Adrenal gland (tissue), 12 donors: Measurements from ENCODE around the gene SYNJ2. TPM values are rescaled to one million over a fixed set of nuclear protein-coding genes. Genes with fewer than 3 reads are reported as not detected.
"Not testable (repeated sequence)": the region's sequence is repeated elsewhere in the genome, so short reads cannot be mapped to it uniquely, and the experiment has no call there.

Source experiments
- DNase-seq, 7 donors: peaks; one replicate each; pipeline ENCODE4 v3.0.0-alpha.2; 2019 to 2020
- H3K27ac ChIP-seq, 5 donors: fragments of 200-600 bp; sonication (generic) in 4 of 5; 1 replicate in 3 of 5; 2 replicates in 2 of 5; pipeline versions ENCODE4 v1.5.1 to v1.8.0; 2016 to 2020; ENCODE audit warnings: mild to moderate bottlenecking in 1 of 5
- H3K27me3 ChIP-seq: fragments of 200-600 bp; 2 replicates; pipeline ENCODE4 v1.8.0; 2021
- H3K36me3 ChIP-seq, 2 donors: fragments of 200-600 bp; replicated peaks in 1 of 2; 1 replicate in 1 of 2; 2 replicates in 1 of 2; pipeline versions ENCODE4 v1.5.1 to v1.8.0; 2018 to 2022
- H3K4me1 ChIP-seq, 2 donors: fragments of 200-600 bp; replicated peaks in 1 of 2; 1 replicate in 1 of 2; 2 replicates in 1 of 2; pipeline versions ENCODE4 v1.5.1 to v1.8.0; 2018 to 2021
- H3K4me3 ChIP-seq, 4 donors: fragments of 200-600 bp; sonication (generic) in 3 of 4; one replicate each; pipeline ENCODE4 v1.5.1; 2016 to 2018
- H3K9me3 ChIP-seq, 3 donors: fragments of 200-600 bp; sonication (generic) in 1 of 3; replicated peaks in 1 of 3; 1 replicate in 2 of 3; 2 replicates in 1 of 3; pipeline versions ENCODE4 v1.5.1 to v1.8.0; 2016 to 2021
- POLR2A ChIP-seq, 2 donors: fragments of 450-650 bp; IDR thresholded peaks; one replicate each; pipeline ENCODE4 v1.6.1; 2017; ENCODE audit warnings: antibody characterized with exemption in 2 of 2, mild to moderate bottlenecking in 2 of 2, moderate library complexity in 1 of 2
- WGBS, 4 donors: extraction: QIAGEN DNeasy Blood & Tissue Kit in 2 of 4; methylation state at CpG; one replicate each; pipeline versions ENCODE4 v1.1.5 to v1.1.7; 2013 to 2017; 5-methylcytosine and 5-hydroxymethylcytosine counted together
- intact Hi-C, 2 donors: fragments of 100-400 bp; cut with DNase I; formaldehyde crosslinking; loops; one replicate each; pipeline versions ENCODE4 v1.14.1 to v1.15.0; 2022 to 2023
- polyA plus RNA-seq, 3 donors: library from polyadenylated mRNA; stranded (reverse); fragments of 200-250 nt in 2 of 3; fragments of 350-450 nt in 1 of 3; fragmentation: Illumina TruSeq in 1 of 3; extraction: RNeasy Lipid Tissue Mini Kit (QIAGEN cat#74804) in 1 of 3; gene quantifications; one replicate each; pipeline ENCODE4 v1.2.3, GENCODE V29; 2013 to 2014
- total RNA-seq, 9 donors: library from RNA; depleted of rRNA in 4 of 9; stranded (reverse); fragments of >200 nt in 4 of 9; fragments of 120-200 nt in 1 of 9; fragmentation: NEBNext Ultra II Directional in 1 of 9; extraction: Animal tissue kit (Norgen Biotek cat#: 25700) in 1 of 9; gene quantifications; one replicate each; pipeline versions ENCODE4 v1.1.0 to v1.2.4, GENCODE V29; 2013 to 2023
- TF ChIP-seq, protein P1 (sequence below), 6 experiments: fragments of 450-650 bp in 4 of 6; fragments of 200-600 bp in 2 of 6; sonication (generic) in 1 of 6; IDR thresholded peaks; 1 replicate in 5 of 6; 2 replicates in 1 of 6; pipeline versions ENCODE4 v1.5.1 to v1.8.0; 2016 to 2021; ENCODE audit warnings: antibody characterized with exemption in 6 of 6, mild to moderate bottlenecking in 2 of 6, moderate library complexity in 1 of 6
- donor health status: healthy with polysubstance abuse.
- donor health status: Bipolar disorder and iron deficiency.
- donor health status: DM: yes; HTN: yes; CAD: no.
- donor health status: DM: no; HTN: no; CAD: no.
- donor health status: DM: no; HTN: no; CAD: no.
- donor health status: DM: yes; HTN: yes; CAD: no.

SYNJ2 gene
- total and polyA plus RNA-seq, 12 donors: 1.6 to 20.5 (median 12.8) TPM

DNA sequence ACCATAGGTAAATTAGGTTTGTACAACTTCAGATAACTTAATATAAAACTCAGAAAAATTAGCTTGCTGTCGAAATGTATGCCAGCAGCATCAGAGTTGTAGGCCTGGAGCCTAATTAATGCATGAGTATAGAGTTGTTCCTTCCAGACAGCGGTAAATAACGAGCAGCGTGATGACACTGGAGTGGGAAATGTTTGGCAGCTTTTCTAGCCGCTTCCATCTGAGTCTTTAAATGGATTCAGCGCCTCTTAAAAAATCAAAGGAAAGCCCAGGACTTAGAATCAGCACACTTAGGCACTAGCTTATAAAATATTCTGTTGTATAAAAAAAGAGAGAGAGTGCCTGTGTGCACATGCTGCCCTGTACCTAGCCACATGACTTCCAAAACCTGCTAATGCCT is 43.7 kb upstream of the SYNJ2 start:
- TF ChIP-seq, protein P1, sequence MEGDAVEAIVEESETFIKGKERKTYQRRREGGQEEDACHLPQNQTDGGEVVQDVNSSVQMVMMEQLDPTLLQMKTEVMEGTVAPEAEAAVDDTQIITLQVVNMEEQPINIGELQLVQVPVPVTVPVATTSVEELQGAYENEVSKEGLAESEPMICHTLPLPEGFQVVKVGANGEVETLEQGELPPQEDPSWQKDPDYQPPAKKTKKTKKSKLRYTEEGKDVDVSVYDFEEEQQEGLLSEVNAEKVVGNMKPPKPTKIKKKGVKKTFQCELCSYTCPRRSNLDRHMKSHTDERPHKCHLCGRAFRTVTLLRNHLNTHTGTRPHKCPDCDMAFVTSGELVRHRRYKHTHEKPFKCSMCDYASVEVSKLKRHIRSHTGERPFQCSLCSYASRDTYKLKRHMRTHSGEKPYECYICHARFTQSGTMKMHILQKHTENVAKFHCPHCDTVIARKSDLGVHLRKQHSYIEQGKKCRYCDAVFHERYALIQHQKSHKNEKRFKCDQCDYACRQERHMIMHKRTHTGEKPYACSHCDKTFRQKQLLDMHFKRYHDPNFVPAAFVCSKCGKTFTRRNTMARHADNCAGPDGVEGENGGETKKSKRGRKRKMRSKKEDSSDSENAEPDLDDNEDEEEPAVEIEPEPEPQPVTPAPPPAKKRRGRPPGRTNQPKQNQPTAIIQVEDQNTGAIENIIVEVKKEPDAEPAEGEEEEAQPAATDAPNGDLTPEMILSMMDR (IDR thresholded peaks at IDR 0.05): no peak
- TF ChIP-seq POLR2A (IDR thresholded peaks at IDR 0.05): no peak
- 89 to 98% (median 96%) methylated on average over 6 of the region's 6 CpGs for WGBS, 4 donors
- Histone ChIP-seq H3K27me3 (no peaks in the 10 kb centered on the region), H3K9me3 (no peaks in the 10 kb centered on the region), H3K36me3 (peaks cover 0 to 88% of the 10 kb centered on the region in 2 donors), H3K27ac (no peak overlapping the region), H3K4me3 (no peak overlapping the region), H3K4me1 (no peaks in the 10 kb centered on the region)
- intact Hi-C loops: no loop called here
- no peak for DNase-seq

DNA sequence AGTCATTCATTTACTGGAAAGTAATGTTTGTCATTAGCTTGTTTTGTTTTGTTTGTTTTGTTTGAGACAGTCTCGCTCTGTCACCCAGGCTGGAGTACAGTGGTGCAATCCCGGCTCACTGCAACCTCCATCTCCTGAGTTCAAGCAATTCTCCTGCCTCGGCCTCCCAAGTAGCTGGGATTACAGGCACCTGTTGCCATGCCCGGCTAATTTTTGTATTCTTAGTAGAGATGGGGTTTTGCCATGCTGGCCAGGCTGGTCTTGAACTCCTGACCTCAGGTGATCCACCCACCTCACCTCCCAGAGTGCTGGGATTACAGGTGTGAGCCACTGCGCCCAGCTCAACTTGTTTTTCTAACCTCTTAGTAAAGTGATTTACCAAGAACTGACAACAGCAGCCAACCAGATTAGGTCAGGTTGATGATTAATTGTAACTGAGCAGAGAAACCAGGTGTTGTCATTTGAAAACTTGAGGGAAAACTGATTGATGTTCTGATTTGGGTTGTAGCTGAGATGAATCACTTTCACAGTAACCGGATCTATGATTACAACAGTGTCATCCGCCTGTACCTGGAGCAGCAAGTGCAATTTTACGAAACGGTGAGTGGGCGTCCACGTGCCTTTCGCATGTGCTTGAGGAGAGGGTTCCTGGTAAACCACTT is 41.2 kb upstream of the SYNJ2 start:
- whole genome bisulfite sequencing, 4 donors: 91 to 95% (median 92%) methylated on average over 12 of the region's 12 CpGs
- intact Hi-C loops: not testable (repeated sequence)

DNA sequence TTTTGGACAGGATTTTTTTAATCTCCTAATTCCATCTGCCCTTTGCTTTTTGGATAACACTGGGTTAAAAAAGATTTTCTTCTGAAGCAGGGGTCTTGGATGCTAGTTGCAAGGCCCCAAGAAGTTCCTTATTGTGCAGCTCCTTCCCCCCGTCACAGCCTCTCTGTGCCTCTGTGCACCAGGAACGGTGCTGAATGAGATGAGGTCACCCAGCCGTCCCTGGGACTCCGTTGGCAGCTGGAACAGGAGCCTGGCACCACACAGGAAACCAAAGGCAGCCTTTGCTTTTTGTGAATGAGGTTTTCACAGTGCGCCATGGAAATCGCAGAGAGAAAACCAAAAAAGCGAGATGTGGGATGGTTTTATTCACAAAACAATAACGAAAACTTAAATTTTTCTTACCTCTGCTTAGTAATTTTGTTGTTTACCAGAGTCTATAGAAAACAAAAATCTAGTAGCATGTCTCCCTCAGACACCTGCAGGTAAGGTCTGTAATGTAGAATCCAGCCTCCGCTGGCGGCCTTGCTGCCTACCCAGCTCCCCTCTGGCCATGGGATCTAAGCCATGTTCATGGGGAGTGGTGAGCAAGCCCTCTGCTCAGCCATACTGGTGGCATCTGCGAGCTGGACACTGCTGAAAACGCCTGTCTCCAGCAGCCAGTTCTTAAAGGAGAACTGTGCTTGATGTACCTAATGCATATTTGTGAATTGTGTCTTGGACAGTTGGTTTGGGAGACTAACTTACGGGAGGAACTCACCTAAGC is 40.4 kb upstream of the SYNJ2 start:
- no peaks in the 10 kb centered on the region for H3K27me3 ChIP-seq
- no peak for TF ChIP-seq POLR2A (IDR thresholded peaks at IDR 0.05)
- TF ChIP-seq, protein P1 (IDR thresholded peaks at IDR 0.05): no peak
- no peak overlapping the region for H3K4me3 ChIP-seq
- H3K36me3 ChIP-seq: peaks cover 0 to 90% of the 10 kb centered on the region in 2 donors
- no peak overlapping the region for H3K27ac ChIP-seq
- no peaks in the 10 kb centered on the region for H3K4me1 ChIP-seq
- no peak for DNase-seq
- WGBS, 4 donors: 84 to 90% (median 90%) methylated on average over 11 to 13 of the region's 13 CpGs
- H3K9me3 ChIP-seq: no peaks in the 10 kb centered on the region
- intact Hi-C loops: no loop called here

More for the DNA sequence above, 41.2 kb upstream of the SYNJ2 start:
- not testable (repeated sequence) for DNase-seq, H3K27ac ChIP-seq, H3K4me3 ChIP-seq, H3K27me3 ChIP-seq, H3K9me3 ChIP-seq, H3K4me1 ChIP-seq
- H3K36me3 ChIP-seq: peaks cover 0 to 96% of the 10 kb centered on the region in 2 donors

DNA sequence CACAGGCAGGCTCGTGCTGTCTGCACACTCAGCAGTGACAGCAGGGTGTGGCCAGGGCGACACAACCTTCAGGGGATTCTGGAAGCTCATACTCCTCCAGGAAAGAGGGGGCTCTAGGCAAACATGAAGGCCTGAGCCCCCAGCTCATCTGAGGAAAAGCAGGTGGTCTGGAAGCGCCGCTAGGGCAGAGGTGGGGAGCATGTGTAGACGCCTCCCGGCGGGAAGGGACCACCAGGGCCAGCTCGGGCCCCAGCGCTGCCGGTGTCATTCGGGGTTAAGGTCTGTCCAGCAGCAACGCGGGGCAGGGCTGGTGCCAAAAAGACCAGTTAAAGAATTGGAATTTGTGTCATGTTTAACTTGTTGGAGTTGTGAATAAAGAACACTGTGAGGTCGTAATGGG is 39.3 kb upstream of the SYNJ2 start:
- TF ChIP-seq, protein P1 (IDR thresholded peaks at IDR 0.05): no peak
- no peak for TF ChIP-seq POLR2A (IDR thresholded peaks at IDR 0.05)
- intact Hi-C loops: no loop called here
- Histone ChIP-seq H3K27me3 (no peaks in the 10 kb centered on the region), H3K4me3 (no peak overlapping the region), H3K9me3 (no peaks in the 10 kb centered on the region), H3K27ac (no peak overlapping the region), H3K4me1 (no peaks in the 10 kb centered on the region), H3K36me3 (peaks cover 0 to 80% of the 10 kb centered on the region in 2 donors)
- DNase-seq: no peak
- WGBS, 4 donors: 82 to 95% (median 88%) methylated on average over 12 to 14 of the region's 14 CpGs
